Epithelial cell of proximal tubule (primary cell): ENCODE measurements around the gene BBC3. TPM values are rescaled to one million over a fixed set of nuclear protein-coding genes. Genes with fewer than 3 reads are reported as not detected.
A peak's percentile ranks its signal among the peaks of the same experiment; 100 is the strongest.

ENCODE experiments used
- DNase-seq: peaks from one replicate; pipeline ENCODE4 v3.0.0-alpha.2; 2011; ENCODE audit warnings: low read depth
- H3K4me3 ChIP-seq: 2 replicates; pipeline ENCODE4 v1.5.1; 2011; ENCODE audit warnings: low read depth, mild to moderate bottlenecking, low read length
- CTCF ChIP-seq: conservative IDR thresholded peaks from 2 replicates; pipeline ENCODE4 v1.5.1; 2012; ENCODE audit warnings: low read depth, mild to moderate bottlenecking, low read length
- total RNA-seq: library from RNA; depleted of rRNA; stranded (reverse); fragments of >200 nt; gene quantifications from 2 replicates; pipeline ENCODE4 v1.2.3, GENCODE V29; 2015

Gene BBC3
- total RNA-seq, 1 donor from 2014 or later = 16.0 TPM

GRCh38 chr19:47225746-47226425 lies 5.1 kb downstream of the BBC3 start:
- DNase-seq = no peak

GRCh38 chr19:47221890-47222289 lies 9.1 kb downstream of the BBC3 start:
- no peak for TF ChIP-seq CTCF
- no peak for DNase-seq
- H3K4me3 ChIP-seq = no peak overlapping the region

More at GRCh38 chr19:47225746-47226425, 5.1 kb downstream of the BBC3 start:
- H3K4me3 ChIP-seq = peak overlapping the region; percentile 94
- TF ChIP-seq CTCF = no peak

DNA sequence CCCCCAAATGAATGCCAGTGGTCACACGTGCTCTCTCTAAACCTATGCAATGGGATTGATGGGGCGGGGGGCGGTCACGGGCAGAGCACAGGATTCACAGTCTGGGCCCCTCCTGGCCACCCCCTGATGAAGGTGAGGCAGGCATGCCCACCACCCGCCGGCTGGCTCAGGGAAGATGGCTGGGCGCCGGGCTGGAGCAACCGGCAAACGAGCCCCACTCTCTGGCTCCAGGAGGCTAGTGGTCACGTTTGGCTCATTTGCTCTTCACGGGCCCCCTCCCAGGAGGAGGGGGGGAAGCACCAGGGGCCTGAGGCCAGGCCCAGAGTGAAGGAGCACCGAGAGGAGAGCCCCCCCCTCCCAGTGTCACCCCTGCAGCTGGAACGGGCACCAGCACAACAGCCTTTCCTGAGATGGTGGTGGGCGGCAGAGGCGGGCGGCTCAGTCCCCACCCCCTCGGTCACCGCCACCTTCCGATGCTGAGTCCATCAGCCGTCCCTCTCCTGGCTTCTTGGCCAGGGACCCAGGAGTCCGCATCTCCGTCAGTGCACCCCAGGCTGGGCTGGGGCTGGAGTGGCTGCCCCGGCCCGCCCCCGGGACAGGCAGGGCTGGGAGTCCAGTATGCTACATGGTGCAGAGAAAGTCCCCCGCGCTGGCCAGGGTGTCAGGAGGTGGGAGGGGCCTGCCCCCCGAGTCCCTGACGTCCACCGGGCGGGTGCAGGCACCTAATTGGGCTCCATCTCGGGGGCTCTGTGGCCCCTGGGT lies 9.7 kb downstream of the BBC3 start:
- no peak overlapping the region for H3K4me3 ChIP-seq
- DNase-seq = no peak
- no peak for TF ChIP-seq CTCF

- no peak overlapping the region for H3K4me3 ChIP-seq
- no peak for TF ChIP-seq CTCF
- no peak for DNase-seq
Measured at GRCh38 chr19:47215581-47215980, 15.4 kb downstream of the BBC3 start.

- TF ChIP-seq CTCF = peak; percentile 85
- H3K4me3 ChIP-seq = no peak overlapping the region
- no peak for DNase-seq
Measured at GRCh38 chr19:47210689-47211316, 20.2 kb downstream of the BBC3 start.

GRCh38 chr19:47210180-47210490 lies 20.9 kb downstream of the BBC3 start:
- no peak for TF ChIP-seq CTCF
- no peak overlapping the region for H3K4me3 ChIP-seq
- no peak for DNase-seq
